IMR-90 (cell line): ENCODE results near the gene STAC. TPM values are rescaled to one million over a fixed set of nuclear protein-coding genes. Genes with fewer than 3 reads are reported as not detected.

Experiments
- ATAC-seq: fragments of 200-7000 bp; cut with Tn5 transposase; 2 replicates; pipeline ENCODE4 v1.9.1; 2020; ENCODE audit warnings: low read depth, mild to moderate bottlenecking, moderate library complexity
- BruUV-seq: library from RNA; stranded (reverse); fragments of 400-500 nt; replicated peaks from 2 replicates; lab custom pipeline; 2021; lab: Mats Ljungman, UMichigan
- CTCF ChIA-PET: fragments of 300-600 bp; formaldehyde crosslinking; extraction: SDS; loops from one replicate; lab custom pipeline; 2021; ENCODE audit warnings: antibody characterized with exemption; lab: Yijun Ruan, JAX
- POLR2A ChIA-PET: fragments of 300-600 bp; sonication (Branson Sonifier 250); formaldehyde crosslinking; loops from one replicate; lab custom pipeline; 2022; ENCODE audit warnings: antibody characterized with exemption; ENCODE audit not compliant: unreplicated experiment; lab: Charles Lee
- DNase-seq: peaks from one replicate; pipeline ENCODE4 v3.0.0; 2013
- H2AFZ ChIP-seq: replicated peaks from 2 replicates; pipeline ENCODE3; 2013; ENCODE audit warnings: low read length, mild to moderate bottlenecking; ENCODE audit not compliant: poor library complexity
- H2AK5ac ChIP-seq: 2 replicates; pipeline ENCODE4 v1.6.1; 2013; ENCODE audit warnings: low read depth, low read length, inconsistent platforms
- H2AK9ac ChIP-seq: replicated peaks from 2 replicates; pipeline ENCODE3; 2013; ENCODE audit warnings: mild to moderate bottlenecking, low read depth, low read length, moderate library complexity; ENCODE audit not compliant: poor library complexity
- H2BK120ac ChIP-seq: 2 replicates; pipeline ENCODE4 v1.6.1; 2013; ENCODE audit warnings: low read depth, low read length, inconsistent platforms
- H2BK15ac ChIP-seq: 3 replicates; pipeline ENCODE4 v1.6.1; 2013; ENCODE audit warnings: low read depth, low read length, inconsistent platforms
- H2BK20ac ChIP-seq: 2 replicates; pipeline ENCODE4 v1.6.1; 2013; ENCODE audit warnings: low read depth, mild to moderate bottlenecking, inconsistent platforms, low read length, moderate library complexity
- H2BK5ac ChIP-seq: 2 replicates; pipeline ENCODE4 v1.6.1; 2013; ENCODE audit warnings: mild to moderate bottlenecking, low read depth, low read length, inconsistent platforms; ENCODE audit not compliant: poor library complexity, severe bottlenecking
- H3K14ac ChIP-seq: replicated peaks from 2 replicates; pipeline ENCODE4 v1.6.1; 2013; ENCODE audit warnings: low read depth, low read length, inconsistent platforms
- H3K18ac ChIP-seq: 2 replicates; pipeline ENCODE4 v1.6.1; 2013; ENCODE audit warnings: low read depth, low read length, control low read depth
- H3K23ac ChIP-seq: 2 replicates; pipeline ENCODE4 v1.6.1; 2013; ENCODE audit warnings: low read depth, low read length, inconsistent platforms
- H3K27ac ChIP-seq: 2 replicates; pipeline ENCODE4 v1.5.1; 2013; ENCODE audit warnings: mild to moderate bottlenecking, control low read depth, low read length; ENCODE audit not compliant: insufficient read depth
- H3K27me3 ChIP-seq: 2 replicates; pipeline ENCODE4 v1.6.1; 2013; ENCODE audit warnings: low read length; ENCODE audit not compliant: control insufficient read depth, insufficient read depth
- H3K36me3 ChIP-seq: 2 replicates; pipeline ENCODE4 v1.6.1; 2013; ENCODE audit warnings: low read length, mixed read lengths; ENCODE audit not compliant: control insufficient read depth, insufficient read depth
- H3K4ac ChIP-seq: 2 replicates; pipeline ENCODE4 v1.6.1; 2013; ENCODE audit warnings: low read depth, low read length, inconsistent platforms
- H3K4me1 ChIP-seq: 2 replicates; pipeline ENCODE4 v1.6.1; 2013; ENCODE audit warnings: low read length, mixed read lengths; ENCODE audit not compliant: control insufficient read depth, insufficient read depth
- H3K4me2 ChIP-seq: 2 replicates; pipeline ENCODE4 v1.6.1; 2013; ENCODE audit warnings: low read depth, mild to moderate bottlenecking, control low read depth, low read length, moderate library complexity
- H3K4me3 ChIP-seq: 2 replicates; pipeline ENCODE4 v1.5.1; 2013; ENCODE audit warnings: low read depth, mild to moderate bottlenecking, control low read depth, low read length, moderate library complexity; ENCODE audit not compliant: insufficient read depth
- H3K56ac ChIP-seq: 2 replicates; pipeline ENCODE4 v1.6.1; 2013; ENCODE audit warnings: low read length, inconsistent platforms; ENCODE audit not compliant: insufficient read depth; ENCODE audit errors: extremely low read depth
- H3K79me1 ChIP-seq, 2 experiments: 2 replicates each; pipeline ENCODE4 v1.6.1; 2013; ENCODE audit warnings: low read length in 2 of 2, inconsistent platforms in 1 of 2, low read depth in 1 of 2
- H3K9ac ChIP-seq: 2 replicates; pipeline ENCODE4 v1.6.1; 2013; ENCODE audit warnings: low read depth, low read length, control low read depth
- H3K9me1 ChIP-seq: 2 replicates; pipeline ENCODE4 v1.6.1; 2013; ENCODE audit warnings: low read length, inconsistent platforms; ENCODE audit not compliant: insufficient read depth
- H3K9me3 ChIP-seq: 2 replicates; pipeline ENCODE4 v1.6.1; 2013; ENCODE audit warnings: low read length; ENCODE audit not compliant: control insufficient read depth, insufficient read depth
- H4K20me1 ChIP-seq: 2 replicates; pipeline ENCODE4 v1.6.1; 2013; ENCODE audit warnings: low read length, inconsistent platforms; ENCODE audit not compliant: insufficient read depth
- H4K5ac ChIP-seq: 2 replicates; pipeline ENCODE4 v1.6.1; 2013; ENCODE audit warnings: mild to moderate bottlenecking, low read depth, low read length, control low read depth
- H4K8ac ChIP-seq, 2 experiments: 2 replicates each; pipeline ENCODE4 v1.6.1; 2013; ENCODE audit warnings: low read depth in 2 of 2, low read length in 2 of 2, control low read depth in 1 of 2, inconsistent platforms in 1 of 2
- H4K91ac ChIP-seq: 2 replicates; pipeline ENCODE4 v1.6.1; 2013; ENCODE audit warnings: low read depth, low read length, inconsistent platforms; ENCODE audit not compliant: insufficient read depth
- CTCF ChIP-seq: conservative IDR thresholded peaks from 2 replicates; pipeline ENCODE4 v1.5.1; 2012; ENCODE audit warnings: mild to moderate bottlenecking, low read depth, low read length, improper control_type of control experiment
- FOS ChIP-seq: fragments of 150-350 bp; IDR thresholded peaks from 2 replicates; pipeline ENCODE4 v1.6.1; 2016; ENCODE audit warnings: low read depth, low read length
- NFE2L2 ChIP-seq: fragments of 150-350 bp; IDR thresholded peaks from 2 replicates; pipeline ENCODE4 v1.6.1; 2016; ENCODE audit warnings: low read depth, mild to moderate bottlenecking, low read length
- RCOR1 ChIP-seq: IDR thresholded peaks from 2 replicates; pipeline ENCODE4 v1.6.1; 2012; ENCODE audit warnings: mild to moderate bottlenecking, low read length, improper control_type of control experiment; ENCODE audit not compliant: insufficient replicate concordance
- WGBS, 2 experiments: methylation state at CpG; one replicate each; pipeline versions ENCODE4 v1.1.5 to v1.1.7; 2013; ENCODE audit warnings: missing lambda C conversion rate in 2 of 2; ENCODE audit not compliant: insufficient read length in 1 of 2; ENCODE audit errors: extremely low coverage in 2 of 2; 5-methylcytosine and 5-hydroxymethylcytosine counted together
- dilution Hi-C: fragments of 300-500 bp; cut with HindIII; formaldehyde crosslinking; loops from one replicate; pipeline ENCODE4 v1.14.3; 2018; ENCODE audit warnings: low sequenced_read_pairs; ENCODE audit not compliant: unreplicated experiment
- in situ Hi-C: fragments of 300-500 bp; cut with MboI; formaldehyde crosslinking; loops from 3 replicates; pipeline ENCODE4 v1.14.3; 2019; ENCODE audit warnings: low sequenced_read_pairs, inconsistent platforms, mixed read lengths
- intact Hi-C: fragments of 100-400 bp; cut with micrococcal nuclease; formaldehyde crosslinking; loops from 2 replicates; pipeline ENCODE4 v1.10.0; 2022
- polyA plus RNA-seq, 3 experiments: library from polyadenylated mRNA; depleted of rRNA; stranded (reverse); fragments of >200 nt; gene quantifications; 2 replicates each; pipeline ENCODE4 v1.2.3, GENCODE V29; 2012; ENCODE audit warnings: low replicate concordance in 1 of 3
- total RNA-seq: library from RNA; depleted of rRNA; stranded (reverse); fragments of >200 nt; gene quantifications from 2 replicates; pipeline ENCODE4 v1.2.3, GENCODE V29; 2012
- TF ChIP-seq, protein P1 (sequence below): fragments of 150-350 bp; IDR thresholded peaks from 2 replicates; pipeline ENCODE4 v1.6.1; 2016; ENCODE audit warnings: low read depth, mild to moderate bottlenecking, low read length, moderate library complexity, borderline replicate concordance

Gene STAC
- total and polyA plus RNA-seq, 2 of the 4 experiments (the other 2 are of a cell fraction) = 0.19 to 0.36 TPM

GRCh38 chr3:36482256-36482655 is 102.0 kb downstream of the STAC start:
- TF ChIP-seq FOS = no peak
- no peak for TF ChIP-seq RCOR1
- no peak for TF ChIP-seq NFE2L2
- TF ChIP-seq CTCF = no peak
- TF ChIP-seq, protein P1, sequence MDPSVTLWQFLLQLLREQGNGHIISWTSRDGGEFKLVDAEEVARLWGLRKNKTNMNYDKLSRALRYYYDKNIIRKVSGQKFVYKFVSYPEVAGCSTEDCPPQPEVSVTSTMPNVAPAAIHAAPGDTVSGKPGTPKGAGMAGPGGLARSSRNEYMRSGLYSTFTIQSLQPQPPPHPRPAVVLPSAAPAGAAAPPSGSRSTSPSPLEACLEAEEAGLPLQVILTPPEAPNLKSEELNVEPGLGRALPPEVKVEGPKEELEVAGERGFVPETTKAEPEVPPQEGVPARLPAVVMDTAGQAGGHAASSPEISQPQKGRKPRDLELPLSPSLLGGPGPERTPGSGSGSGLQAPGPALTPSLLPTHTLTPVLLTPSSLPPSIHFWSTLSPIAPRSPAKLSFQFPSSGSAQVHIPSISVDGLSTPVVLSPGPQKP = no peak
- dilution Hi-C loops = no loop called here
- no peak for ATAC-seq

More at GRCh38 chr3:36482256-36482655, 102.0 kb downstream of the STAC start:
- H2BK20ac ChIP-seq = no peak overlapping the region
- no peaks in the 10 kb centered on the region for H3K9me1 ChIP-seq
- H3K4me3 ChIP-seq = no peak overlapping the region
- no peak overlapping the region for H3K4me2 ChIP-seq
- no peak overlapping the region for H3K27ac ChIP-seq
- no peak overlapping the region for H3K9ac ChIP-seq
- no peaks in the 10 kb centered on the region for H3K36me3 ChIP-seq
- in situ Hi-C loops (no loop called here), intact Hi-C loops (no loop called here)
- no peak overlapping the region for H2AK5ac ChIP-seq
- H4K8ac ChIP-seq = no peak overlapping the region
- H2AFZ ChIP-seq = no peak overlapping the region
- H3K79me1 ChIP-seq = no peaks in the 10 kb centered on the region
- no peaks in the 10 kb centered on the region for H3K9me3 ChIP-seq
- no peak for DNase-seq
- no peaks in the 10 kb centered on the region for H4K20me1 ChIP-seq
- no peak overlapping the region for H2BK5ac ChIP-seq
- no peak overlapping the region for H3K23ac ChIP-seq
- H4K5ac ChIP-seq = no peak overlapping the region
- no peak overlapping the region for H3K56ac ChIP-seq
- no TSS peak for BruUV-seq
- H3K4ac ChIP-seq = no peak overlapping the region
- no peak overlapping the region for H2AK9ac ChIP-seq
- H2BK15ac ChIP-seq = no peak overlapping the region
- no peaks in the 10 kb centered on the region for H3K27me3 ChIP-seq
- ChIA-PET POLR2A (no interaction called here), CTCF (no interaction called here)
- 82% methylated on average over 2 of the region's 4 CpGs; no CpG with 5 or more reads in 1 of the 2 experiments for WGBS, 2 experiments
- no peak overlapping the region for H3K14ac ChIP-seq
- H2BK120ac ChIP-seq = no peak overlapping the region
- no peaks in the 10 kb centered on the region for H3K4me1 ChIP-seq
- H4K91ac ChIP-seq = no peak overlapping the region
- no peak overlapping the region for H3K18ac ChIP-seq
